Hematopoietic multipotent progenitor cell (in vitro differentiated cells): Measurements from ENCODE around the gene WWOX. TPM values are rescaled to one million over a fixed set of nuclear protein-coding genes. Genes with fewer than 3 reads are reported as not detected.

Experiments used
- DNase-seq, 3 donors: peaks; one replicate each; pipeline ENCODE4 v3.0.0-alpha.2; 2011 to 2015; ENCODE audit warnings: low read depth in 2 of 3, low spot score in 2 of 3
- total RNA-seq: library from RNA; depleted of rRNA; stranded (reverse); fragments of >200 nt; gene quantifications from one replicate; pipeline ENCODE4 v1.2.3, GENCODE V29; 2012

The WWOX gene
- total RNA-seq, 1 donor, result 24.8 TPM

DNA sequence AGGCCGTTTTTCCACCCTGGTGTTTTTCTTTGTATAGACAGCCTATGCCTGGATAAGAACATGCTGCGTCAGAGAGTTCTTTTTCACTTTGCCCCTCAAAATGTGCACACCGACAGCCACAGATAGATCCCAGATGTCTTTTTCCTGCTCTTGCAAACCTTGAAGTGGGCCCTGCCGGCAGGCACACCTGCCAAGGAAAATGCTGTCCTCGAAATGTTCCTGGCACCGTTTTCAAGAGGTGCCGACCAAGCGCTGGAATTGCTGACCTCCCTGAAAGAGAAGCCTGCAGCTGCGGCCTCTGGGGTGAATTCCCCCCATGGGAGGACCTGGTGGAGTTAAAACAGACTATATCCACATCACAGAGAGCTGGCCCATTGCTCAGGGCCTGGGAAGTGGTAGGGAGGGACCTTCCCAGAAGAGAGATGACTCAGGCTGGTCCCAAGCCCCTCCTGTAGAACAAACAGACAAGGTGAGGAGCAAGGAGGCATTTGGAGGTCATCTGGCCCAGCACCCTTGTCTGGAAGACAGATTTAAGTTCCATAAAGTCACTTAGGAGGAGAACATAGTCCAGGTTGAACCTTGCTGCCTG is 833.0 kb downstream of the WWOX start:
- no peak for DNase-seq

DNA sequence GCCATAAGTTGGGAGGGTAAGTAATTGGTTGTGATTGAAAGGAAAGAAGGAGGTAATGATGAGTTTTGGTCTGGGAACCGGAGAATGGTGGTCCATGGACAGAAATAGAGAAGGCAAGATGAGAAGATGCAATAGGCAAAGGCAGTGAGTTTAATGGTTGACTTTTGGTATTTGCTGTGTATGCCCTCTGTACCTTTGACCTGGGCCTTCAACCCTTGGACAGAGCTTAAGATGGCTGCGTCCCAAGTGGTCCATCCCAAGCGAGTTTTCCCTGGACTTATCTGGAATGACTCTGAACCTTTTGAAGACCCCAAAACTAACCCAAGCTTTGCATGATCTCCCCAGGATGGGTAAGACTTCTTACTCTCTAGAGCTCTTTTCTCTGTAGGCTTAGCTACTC is 836.6 kb downstream of the WWOX start:
- DNase-seq, result no peak

DNA sequence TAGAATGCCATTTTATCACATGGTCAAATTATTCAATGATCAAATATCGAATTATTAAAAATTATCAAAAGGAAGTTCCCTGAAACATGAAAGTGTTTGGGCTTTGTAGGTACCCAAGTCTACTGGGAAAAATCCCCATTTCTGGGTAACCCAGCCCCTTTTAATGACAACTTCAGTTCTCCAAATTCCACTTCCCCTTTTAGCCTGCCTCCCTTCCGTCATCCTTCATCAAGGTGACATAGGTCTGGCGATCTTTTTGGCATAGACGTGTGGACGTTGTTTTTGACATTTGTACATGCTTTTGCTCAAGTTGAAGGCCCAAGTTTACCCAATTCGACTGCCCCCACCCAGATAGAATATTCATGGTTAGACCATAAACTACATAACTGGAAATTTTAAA is 840.1 kb downstream of the WWOX start:
- DNase-seq, result peak in 1 of 3 donors; percentile 57

DNA sequence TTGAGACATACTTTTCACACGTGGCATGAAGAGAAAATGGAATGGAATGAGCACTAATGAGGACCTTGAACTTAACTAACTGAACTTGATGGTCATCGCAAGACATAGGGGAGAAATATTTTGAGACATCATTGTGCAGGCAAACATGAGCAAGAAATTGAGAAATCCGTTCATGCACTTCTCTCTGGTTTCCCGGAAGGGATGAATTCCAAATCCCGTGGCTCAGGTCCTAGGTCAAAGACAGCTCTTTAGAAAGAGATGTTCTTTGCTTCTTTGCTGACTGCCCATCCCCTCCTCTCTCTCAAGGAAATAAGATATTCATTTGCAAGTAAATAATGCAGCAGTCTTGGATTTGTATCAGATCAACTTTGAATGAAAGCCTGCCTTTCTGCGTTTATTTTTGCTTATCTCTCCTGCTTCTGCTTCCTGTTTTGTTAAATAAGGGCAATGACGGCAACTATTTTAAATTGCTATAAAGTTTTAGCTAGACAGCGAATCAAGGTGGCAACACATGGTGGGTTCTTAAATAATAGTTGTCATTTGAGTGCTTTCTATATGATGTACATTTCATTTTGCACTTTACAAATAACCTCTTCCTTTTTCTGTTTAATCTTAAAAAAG is 843.3 kb downstream of the WWOX start:
- DNase-seq, result peak in 2 of 3 donors; percentile 37 to 83

DNA sequence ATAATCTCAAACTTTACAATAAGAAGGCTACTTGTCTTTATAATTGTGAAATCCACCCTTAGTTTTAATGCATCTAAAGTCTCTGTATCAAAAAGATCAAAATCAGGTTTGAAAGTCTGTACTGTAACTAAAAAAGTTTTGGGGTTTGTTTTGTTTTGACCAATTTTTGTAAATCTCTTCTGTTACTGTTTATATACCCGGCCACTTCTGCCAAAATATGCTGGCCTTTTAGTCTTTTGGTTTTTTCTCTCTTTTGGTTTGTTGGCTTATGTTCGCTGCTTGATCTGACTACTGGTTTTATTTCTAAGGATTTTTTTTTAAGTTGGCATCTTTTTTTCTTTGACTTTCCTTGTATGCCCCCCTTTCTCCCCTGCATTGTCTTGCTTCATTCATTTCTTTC is 845.9 kb downstream of the WWOX start:
- no peak for DNase-seq

- DNase-seq, result no peak
Measured at GRCh38 chr16:78946556-78946955, 847.1 kb downstream of the WWOX start.

DNA sequence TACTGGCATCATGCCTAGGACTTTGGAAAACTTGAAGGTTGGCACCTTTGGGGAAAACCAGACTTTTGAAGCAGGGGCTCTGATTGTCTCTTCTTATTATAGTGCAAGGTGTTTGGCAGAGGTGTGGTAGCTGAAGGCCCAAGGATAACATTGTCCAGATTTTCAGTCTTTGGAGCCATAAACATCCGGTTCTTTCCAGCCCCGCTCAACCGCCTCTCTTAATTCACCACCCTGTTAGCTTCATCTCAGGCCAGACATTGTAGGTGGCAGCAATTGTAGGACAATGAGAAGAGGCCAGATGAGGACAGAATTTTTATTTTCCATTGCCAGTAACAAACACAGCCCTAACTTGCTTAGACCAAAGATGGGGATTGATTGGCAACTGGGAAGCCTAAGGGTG is 851.3 kb downstream of the WWOX start:
- no peak for DNase-seq

DNA sequence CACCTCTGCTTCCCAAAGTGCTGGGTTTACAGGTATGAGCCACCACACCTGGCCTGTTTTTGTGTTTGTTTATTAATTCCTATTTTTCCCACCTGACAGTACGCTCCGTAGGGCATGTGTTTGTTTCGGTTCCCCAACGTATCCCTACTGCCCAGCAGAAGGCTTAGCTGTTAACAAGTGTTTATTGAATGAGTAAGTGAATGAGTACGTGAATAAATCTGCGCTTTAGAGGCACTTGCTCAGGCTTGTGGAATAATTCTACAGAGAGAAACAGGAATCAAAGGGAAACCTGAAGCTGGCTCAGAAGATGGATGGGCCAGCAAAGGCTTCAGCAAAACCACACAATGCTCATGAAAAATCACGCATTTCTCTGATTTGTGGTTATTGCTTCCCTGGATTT is 853.2 kb downstream of the WWOX start:
- no peak for DNase-seq

DNA sequence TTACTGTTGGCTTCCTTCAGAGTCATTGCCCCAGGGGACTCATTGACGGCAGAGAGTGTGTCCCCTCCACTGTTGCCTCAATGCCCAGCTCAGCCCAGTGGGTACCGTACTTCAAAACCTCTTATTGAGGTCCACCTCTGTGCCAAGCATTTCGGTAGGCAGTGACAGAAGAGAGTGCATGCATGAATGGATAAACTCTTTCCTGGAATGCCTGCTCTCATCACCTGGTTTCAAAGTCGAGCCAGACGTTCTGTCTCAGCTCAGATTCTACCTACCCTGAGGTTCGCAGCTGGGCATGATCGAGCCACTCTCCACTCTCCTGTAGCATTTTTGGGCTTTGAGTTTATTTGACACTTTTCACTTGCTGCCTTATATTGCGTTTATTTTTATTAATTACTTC is 854.1 kb downstream of the WWOX start:
- no peak for DNase-seq

GRCh38 chr16:78955206-78955605 is 855.8 kb downstream of the WWOX start:
- DNase-seq, result no peak

- no peak for DNase-seq
Measured at GRCh38 chr16:78956859-78957258, 857.4 kb downstream of the WWOX start.

- DNase-seq, result no peak
Measured at GRCh38 chr16:78957317-78958100, 858.1 kb downstream of the WWOX start.

GRCh38 chr16:78961464-78961863 is 862.0 kb downstream of the WWOX start:
- no peak for DNase-seq

GRCh38 chr16:78962457-78962929 is 863.0 kb downstream of the WWOX start:
- DNase-seq, result no peak

DNA sequence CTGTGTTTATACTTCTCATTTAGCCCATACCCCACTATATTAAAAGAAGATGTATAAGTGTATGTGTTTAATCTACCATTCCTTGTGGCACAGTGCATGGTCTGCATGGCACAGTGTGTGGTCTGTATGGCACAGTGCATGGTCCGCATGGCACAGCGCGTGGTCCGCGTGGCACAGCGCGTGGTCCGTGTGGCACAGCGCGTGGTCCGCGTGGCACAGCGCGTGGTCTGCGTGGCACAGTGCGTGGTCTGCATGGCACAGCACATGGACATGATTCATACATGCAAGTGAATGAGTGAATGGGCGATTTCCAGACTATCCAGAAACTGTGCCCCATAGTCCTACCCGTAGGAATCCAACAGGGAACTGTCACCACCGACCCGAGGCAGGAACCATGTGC is 868.5 kb downstream of the WWOX start:
- DNase-seq, result no peak

DNA sequence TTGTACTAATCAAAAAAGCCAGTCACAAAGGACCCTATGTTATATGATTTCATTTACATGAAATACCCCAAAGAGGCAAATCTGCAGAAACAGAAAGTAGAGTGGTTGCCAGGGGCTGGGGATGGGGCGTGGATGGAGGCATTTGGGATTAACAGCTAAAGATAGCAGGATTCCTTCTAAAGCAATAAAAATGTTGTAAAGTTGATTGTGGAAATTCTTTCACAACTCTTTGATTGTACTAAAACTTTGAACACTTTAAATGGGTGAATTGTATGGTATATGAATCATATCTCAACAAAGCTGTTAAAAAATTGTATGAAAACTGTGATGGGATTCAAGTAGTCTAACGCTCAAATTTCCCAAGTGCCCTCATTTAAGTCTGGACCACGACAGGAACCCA is 870.3 kb downstream of the WWOX start:
- DNase-seq, result no peak

GRCh38 chr16:78970650-78971049 is 871.2 kb downstream of the WWOX start:
- DNase-seq, result no peak

DNA sequence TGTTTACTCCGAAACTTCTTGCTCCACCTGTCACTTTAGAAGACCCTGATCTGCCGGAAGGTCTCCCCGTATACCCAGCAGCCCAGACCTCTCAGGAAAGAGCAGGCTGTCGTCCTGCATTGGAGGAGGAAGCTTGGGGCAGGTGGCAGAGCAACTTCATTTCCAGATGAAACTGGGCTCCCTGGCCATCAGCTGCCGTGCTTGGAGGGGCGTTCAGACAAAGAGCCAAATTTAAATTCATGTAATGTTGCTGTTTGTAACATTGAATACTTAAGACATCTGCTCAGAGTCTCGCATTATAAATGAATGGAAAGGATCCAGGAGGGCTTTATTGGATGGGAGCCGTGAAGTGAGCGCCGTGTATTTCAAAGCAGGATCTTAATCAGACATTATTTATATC is 872.6 kb downstream of the WWOX start:
- no peak for DNase-seq

DNA sequence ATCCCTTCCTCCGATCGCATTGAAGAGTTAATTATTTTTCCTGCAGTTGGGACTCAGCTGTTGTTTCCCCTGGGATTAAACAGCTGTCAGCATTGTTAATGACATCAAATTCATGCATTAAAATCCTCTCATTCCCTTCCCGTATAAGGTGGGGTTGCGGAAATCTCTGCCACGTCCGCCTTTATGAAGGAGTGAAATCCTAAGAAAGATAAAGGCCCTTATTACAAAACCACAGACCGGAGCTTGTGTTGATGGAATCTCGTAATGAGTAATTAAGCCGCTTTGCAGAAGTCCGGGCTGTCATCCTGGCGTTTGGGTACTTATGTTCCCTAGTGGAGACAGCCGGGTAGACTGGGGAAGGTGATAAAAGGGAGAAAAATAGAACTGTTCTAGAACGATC is 873.5 kb downstream of the WWOX start:
- no peak for DNase-seq

- no peak for DNase-seq
Measured at GRCh38 chr16:78976212-78976611, 876.8 kb downstream of the WWOX start.

- no peak for DNase-seq
Measured at GRCh38 chr16:78980825-78981224, 881.4 kb downstream of the WWOX start.
